SK-N-SH (cell line): Measurements from ENCODE around the gene GASK1A. TPM values are rescaled to one million over a fixed set of nuclear protein-coding genes. Genes with fewer than 3 reads are reported as not detected.

Experiments
- CTCF ChIA-PET: fragments of 300-600, 350-600 bp; formaldehyde crosslinking; extraction: SDS; loops from one replicate; lab custom pipeline; 2021; lab: Yijun Ruan, JAX
- POLR2A ChIA-PET: fragments of 350-600 bp; sonication (Branson Sonifier 250); formaldehyde crosslinking; extraction: SDS; loops from one replicate; lab custom pipeline; 2020; ENCODE audit warnings: antibody characterized with exemption, inconsistent platforms; lab: Yijun Ruan, JAX
- DNase-seq: peaks from one replicate; pipeline ENCODE4 v3.0.0; 2012
- H2AFZ ChIP-seq: fragments of 200-600 bp; sonication (generic); 2 replicates; pipeline ENCODE4 v1.8.1; 2016; ENCODE audit warnings: antibody characterized with exemption, mild to moderate bottlenecking, low read depth
- H3F3A ChIP-seq: fragments of 200-600 bp; sonication (generic); replicated peaks from 2 replicates; pipeline ENCODE3; 2016; ENCODE audit warnings: antibody characterized with exemption, mild to moderate bottlenecking; ENCODE audit not compliant: insufficient read depth
- H3K27ac ChIP-seq, 2 experiments: fragments of 200-500 bp in 1 of 2; fragments of 200-600 bp in 1 of 2; sonication (Bioruptor generic) in 1 of 2; sonication (generic), shearing (Covaris generic) in 1 of 2; 2 replicates each; pipeline versions ENCODE4 v1.5.1 to v1.6.1; 2014 to 2016; ENCODE audit warnings: low read depth in 2 of 2, inconsistent platforms in 1 of 2, low read length in 1 of 2, mild to moderate bottlenecking in 1 of 2, mixed read lengths in 1 of 2
- H3K27me3 ChIP-seq: fragments of 200-600 bp; sonication (generic), shearing (Covaris generic); 2 replicates; pipeline ENCODE4 v1.6.1; 2016; ENCODE audit warnings: mixed run types; ENCODE audit not compliant: insufficient read depth
- H3K36me3 ChIP-seq, 2 experiments: fragments of 200-500 bp in 1 of 2; fragments of 200-600 bp in 1 of 2; sonication (Bioruptor generic) in 1 of 2; sonication (generic) in 1 of 2; replicated peaks in 1 of 2; 2 replicates each; pipeline versions ENCODE3 to v1.5.1; 2014 to 2016; ENCODE audit warnings: low read length in 1 of 2, mild to moderate bottlenecking in 1 of 2; ENCODE audit not compliant: insufficient read depth in 2 of 2, control insufficient read depth in 1 of 2
- H3K4me1 ChIP-seq, 2 experiments: fragments of 200-500 bp in 1 of 2; fragments of 200-600 bp in 1 of 2; sonication (Bioruptor generic) in 1 of 2; sonication (generic), shearing (Covaris generic) in 1 of 2; 2 replicates each; pipeline versions ENCODE4 v1.5.1 to v1.6.1; 2014 to 2016; ENCODE audit warnings: low read depth in 1 of 2, low read length in 1 of 2, mixed run types in 1 of 2; ENCODE audit not compliant: insufficient read depth in 2 of 2, control insufficient read depth in 1 of 2
- H3K4me2 ChIP-seq: fragments of 200-600 bp; sonication (generic), shearing (Covaris generic); 2 replicates; pipeline ENCODE4 v1.6.1; 2017; ENCODE audit warnings: mixed run types
- H3K4me3 ChIP-seq, 2 experiments: fragments of 200-500 bp in 1 of 2; fragments of 200-600 bp in 1 of 2; sonication (Bioruptor generic) in 1 of 2; sonication (generic), shearing (Covaris generic) in 1 of 2; 2 replicates each; pipeline versions ENCODE4 v1.5.1 to v1.8.1; 2014 to 2016; ENCODE audit warnings: low read depth in 2 of 2, inconsistent platforms in 1 of 2, low read length in 1 of 2, mild to moderate bottlenecking in 1 of 2, mixed read lengths in 1 of 2, moderate library complexity in 1 of 2
- H3K79me2 ChIP-seq: fragments of 200-600 bp; sonication (generic); 2 replicates; pipeline ENCODE4 v1.8.1; 2017; ENCODE audit warnings: mild to moderate bottlenecking; ENCODE audit not compliant: insufficient read depth
- H3K9ac ChIP-seq: fragments of 200-600 bp; sonication (generic); 2 replicates; pipeline ENCODE4 v1.6.1; 2017; ENCODE audit warnings: mixed run types
- H3K9me2 ChIP-seq: fragments of 200-600 bp; sonication (generic); 2 replicates; pipeline ENCODE4 v1.6.1; 2017; ENCODE audit warnings: mixed run types
- H3K9me3 ChIP-seq: fragments of 200-600 bp; sonication (generic); 2 replicates; pipeline ENCODE4 v1.6.1; 2017; ENCODE audit warnings: mixed run types, mild to moderate bottlenecking, moderate library complexity
- H4K20me1 ChIP-seq: fragments of 200-600 bp; sonication (generic); 2 replicates; pipeline ENCODE4 v1.6.1; 2017; ENCODE audit warnings: mild to moderate bottlenecking, mixed run types; ENCODE audit not compliant: insufficient read depth
- ELF1 ChIP-seq: IDR thresholded peaks from 2 replicates; pipeline ENCODE4 v1.4.0; 2012
- EZH2phosphoT487 ChIP-seq: fragments of 200-600 bp; sonication (generic); IDR thresholded peaks from 2 replicates; pipeline ENCODE4 v1.6.1; 2017; ENCODE audit warnings: low read depth, mixed run types, mild to moderate bottlenecking, antibody characterized with exemption, moderate library complexity, borderline replicate concordance
- FOSL2 ChIP-seq: IDR thresholded peaks from 2 replicates; pipeline ENCODE4 v1.4.0; 2012; ENCODE audit warnings: low read depth, mild to moderate bottlenecking, moderate library complexity, borderline replicate concordance
- FOXJ3 ChIP-seq: sonication (generic); formaldehyde crosslinking; IDR thresholded peaks from 2 replicates; pipeline ENCODE4 v1.5.1; 2020; ENCODE audit warnings: mild to moderate bottlenecking, missing genetic modification reagents
- FOXM1 ChIP-seq: IDR thresholded peaks from 2 replicates; pipeline ENCODE4 v1.4.0; 2012; ENCODE audit warnings: low read depth, mild to moderate bottlenecking
- GABPA ChIP-seq: IDR thresholded peaks from 2 replicates; pipeline ENCODE4 v1.4.0; 2012; ENCODE audit warnings: low read depth, mild to moderate bottlenecking
- JUND ChIP-seq: IDR thresholded peaks from 2 replicates; pipeline ENCODE4 v1.4.0; 2012
- NFIC ChIP-seq: IDR thresholded peaks from 2 replicates; pipeline ENCODE4 v1.4.0; 2012; ENCODE audit warnings: borderline replicate concordance
- NRF1 ChIP-seq: IDR thresholded peaks from 2 replicates; pipeline ENCODE4 v1.6.1; 2012; ENCODE audit warnings: low read depth, mild to moderate bottlenecking, low read length
- PBX3 ChIP-seq: IDR thresholded peaks from 2 replicates; pipeline ENCODE4; 2012
- POLR2AphosphoS5 ChIP-seq: IDR thresholded peaks from 2 replicates; pipeline ENCODE4 v1.6.1; 2012; ENCODE audit warnings: low read depth, low read length
- RXRA ChIP-seq: IDR thresholded peaks from 2 replicates; pipeline ENCODE4 v1.4.0; 2012; ENCODE audit warnings: low read depth, mild to moderate bottlenecking, borderline replicate concordance
- SIN3A ChIP-seq: IDR thresholded peaks from 2 replicates; pipeline ENCODE4 v1.6.1; 2012; ENCODE audit warnings: low read depth, mild to moderate bottlenecking, low read length, moderate library complexity, borderline replicate concordance
- TAF1 ChIP-seq: IDR thresholded peaks from 2 replicates; pipeline ENCODE4 v1.6.1; 2012; ENCODE audit warnings: low read depth, mild to moderate bottlenecking, low read length, moderate library complexity, borderline replicate concordance
- TEAD4 ChIP-seq: IDR thresholded peaks from 2 replicates; pipeline ENCODE4 v1.4.0; 2012; ENCODE audit warnings: mild to moderate bottlenecking, borderline replicate concordance; ENCODE audit not compliant: insufficient read depth
- USF1 ChIP-seq: IDR thresholded peaks from 2 replicates; pipeline ENCODE4 v1.4.0; 2012; ENCODE audit warnings: low read depth, borderline replicate concordance
- YY1 ChIP-seq: IDR thresholded peaks from 2 replicates; pipeline ENCODE4 v1.4.0; 2012; ENCODE audit warnings: low read depth, mild to moderate bottlenecking
- polyA plus RNA-seq, 3 experiments: library from polyadenylated mRNA; depleted of rRNA; stranded (reverse); fragments of >200 nt; gene quantifications; 2 replicates each; pipeline ENCODE4 v1.2.3, GENCODE V29; 2012
- TF ChIP-seq, protein P1 (sequence below): fragments of 150-350 bp; IDR thresholded peaks from 2 replicates; pipeline ENCODE4 v1.6.1; 2016; ENCODE audit warnings: mild to moderate bottlenecking, low read depth, low read length
- TF ChIP-seq, protein P2 (sequence below): fragments of 200-600 bp; sonication (generic); IDR thresholded peaks from 2 replicates; pipeline ENCODE4 v1.6.1; 2017; ENCODE audit warnings: antibody characterized with exemption, mild to moderate bottlenecking, moderate library complexity
- TF ChIP-seq, protein P3 (sequence below): fragments of 150-350 bp; IDR thresholded peaks from 2 replicates; pipeline ENCODE4 v1.6.1; 2017; ENCODE audit warnings: antibody characterized with exemption, low read length, low read depth, borderline replicate concordance

The GASK1A gene
- polyA plus RNA-seq, 1 of the 3 experiments (the other 2 are of a cell fraction), result not detected

GRCh38 chr3:43009547-43009946, 30.4 kb downstream of the GASK1A start (continued):
- TF ChIP-seq, protein P1, sequence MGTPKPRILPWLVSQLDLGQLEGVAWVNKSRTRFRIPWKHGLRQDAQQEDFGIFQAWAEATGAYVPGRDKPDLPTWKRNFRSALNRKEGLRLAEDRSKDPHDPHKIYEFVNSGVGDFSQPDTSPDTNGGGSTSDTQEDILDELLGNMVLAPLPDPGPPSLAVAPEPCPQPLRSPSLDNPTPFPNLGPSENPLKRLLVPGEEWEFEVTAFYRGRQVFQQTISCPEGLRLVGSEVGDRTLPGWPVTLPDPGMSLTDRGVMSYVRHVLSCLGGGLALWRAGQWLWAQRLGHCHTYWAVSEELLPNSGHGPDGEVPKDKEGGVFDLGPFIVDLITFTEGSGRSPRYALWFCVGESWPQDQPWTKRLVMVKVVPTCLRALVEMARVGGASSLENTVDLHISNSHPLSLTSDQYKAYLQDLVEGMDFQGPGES, result no peak
- TF ChIP-seq FOXM1, result no peak
- TF ChIP-seq TEAD4, result no peak
- no peak for TF ChIP-seq NRF1
- TF ChIP-seq, protein P2, sequence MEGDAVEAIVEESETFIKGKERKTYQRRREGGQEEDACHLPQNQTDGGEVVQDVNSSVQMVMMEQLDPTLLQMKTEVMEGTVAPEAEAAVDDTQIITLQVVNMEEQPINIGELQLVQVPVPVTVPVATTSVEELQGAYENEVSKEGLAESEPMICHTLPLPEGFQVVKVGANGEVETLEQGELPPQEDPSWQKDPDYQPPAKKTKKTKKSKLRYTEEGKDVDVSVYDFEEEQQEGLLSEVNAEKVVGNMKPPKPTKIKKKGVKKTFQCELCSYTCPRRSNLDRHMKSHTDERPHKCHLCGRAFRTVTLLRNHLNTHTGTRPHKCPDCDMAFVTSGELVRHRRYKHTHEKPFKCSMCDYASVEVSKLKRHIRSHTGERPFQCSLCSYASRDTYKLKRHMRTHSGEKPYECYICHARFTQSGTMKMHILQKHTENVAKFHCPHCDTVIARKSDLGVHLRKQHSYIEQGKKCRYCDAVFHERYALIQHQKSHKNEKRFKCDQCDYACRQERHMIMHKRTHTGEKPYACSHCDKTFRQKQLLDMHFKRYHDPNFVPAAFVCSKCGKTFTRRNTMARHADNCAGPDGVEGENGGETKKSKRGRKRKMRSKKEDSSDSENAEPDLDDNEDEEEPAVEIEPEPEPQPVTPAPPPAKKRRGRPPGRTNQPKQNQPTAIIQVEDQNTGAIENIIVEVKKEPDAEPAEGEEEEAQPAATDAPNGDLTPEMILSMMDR, result no peak
- TF ChIP-seq JUND, result no peak
- no peak for TF ChIP-seq NFIC
- no peak for TF ChIP-seq USF1
- no peak for TF ChIP-seq FOSL2
- TF ChIP-seq, protein P3, sequence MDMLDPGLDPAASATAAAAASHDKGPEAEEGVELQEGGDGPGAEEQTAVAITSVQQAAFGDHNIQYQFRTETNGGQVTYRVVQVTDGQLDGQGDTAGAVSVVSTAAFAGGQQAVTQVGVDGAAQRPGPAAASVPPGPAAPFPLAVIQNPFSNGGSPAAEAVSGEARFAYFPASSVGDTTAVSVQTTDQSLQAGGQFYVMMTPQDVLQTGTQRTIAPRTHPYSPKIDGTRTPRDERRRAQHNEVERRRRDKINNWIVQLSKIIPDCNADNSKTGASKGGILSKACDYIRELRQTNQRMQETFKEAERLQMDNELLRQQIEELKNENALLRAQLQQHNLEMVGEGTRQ, result no peak
- no peak for TF ChIP-seq POLR2AphosphoS5
- no peak for TF ChIP-seq YY1

- no peaks in the 10 kb centered on the region for H3K9me2 ChIP-seq
- no peaks in the 10 kb centered on the region for H3F3A ChIP-seq
- no peak overlapping the region for H3K9ac ChIP-seq
- H3K27me3 ChIP-seq, result no peaks in the 10 kb centered on the region
- no peaks in the 10 kb centered on the region for H3K79me2 ChIP-seq
- ChIA-PET CTCF (no interaction called here), POLR2A (no interaction called here)
- no peaks in the 10 kb centered on the region for H3K36me3 ChIP-seq
- H3K4me1 ChIP-seq, result no peaks in the 10 kb centered on the region
- no peak for DNase-seq
- no peak overlapping the region for H3K4me2 ChIP-seq
- no peaks in the 10 kb centered on the region for H4K20me1 ChIP-seq
- no peak overlapping the region for H2AFZ ChIP-seq
- no peaks in the 10 kb centered on the region for H3K9me3 ChIP-seq
- no peak overlapping the region for H3K4me3 ChIP-seq
- no peak overlapping the region for H3K27ac ChIP-seq
- TF ChIP-seq, protein P3, result no peak
- TF ChIP-seq EZH2phosphoT487, result no peak
- no peak for TF ChIP-seq ELF1
- no peak for TF ChIP-seq RXRA
- no peak for TF ChIP-seq FOSL2
- no peak for TF ChIP-seq TAF1
- TF ChIP-seq PBX3, result no peak
- TF ChIP-seq USF1, result no peak
- TF ChIP-seq, protein P2, result no peak
- TF ChIP-seq FOXJ3 (CRISPR knock-in tag), result no peak
- no peak for TF ChIP-seq SIN3A
- TF ChIP-seq, protein P1, result no peak
- no peak for TF ChIP-seq GABPA
- TF ChIP-seq NFIC, result no peak
Measured at GRCh38 chr3:43010638-43011037, 31.5 kb downstream of the GASK1A start.
